ENCODE results near the gene UVRAG.

Gene UVRAG

GRCh38 chr11:76013526-76013925, 198.5 kb downstream of the UVRAG start:
- DNase-seq (ENCODE audit: low read depth) = no peak
- TF ChIP-seq CTCF (IDR thresholded peaks at IDR 0.05; ENCODE audit: control insufficient read depth, extremely low read depth, insufficient read depth) = no peak
- H3K4me3 ChIP-seq (ENCODE audit: low read depth, low read length) = no peak overlapping the region

GRCh38 chr11:76023236-76024068, 208.4 kb downstream of the UVRAG start:
- DNase-seq (ENCODE audit: low read depth) = no peak
- no peak for TF ChIP-seq CTCF (IDR thresholded peaks at IDR 0.05; ENCODE audit: control insufficient read depth, extremely low read depth, insufficient read depth)
- no peak overlapping the region for H3K4me3 ChIP-seq (ENCODE audit: low read depth, low read length)

GRCh38 chr11:76025068-76025467, 210.1 kb downstream of the UVRAG start:
- DNase-seq (ENCODE audit: low read depth) = no peak
- H3K4me3 ChIP-seq (ENCODE audit: low read depth, low read length) = no peak overlapping the region
- TF ChIP-seq CTCF (IDR thresholded peaks at IDR 0.05; ENCODE audit: control insufficient read depth, extremely low read depth, insufficient read depth) = no peak

- no peak overlapping the region for H3K4me3 ChIP-seq (ENCODE audit: low read depth, low read length)
- no peak for TF ChIP-seq CTCF (IDR thresholded peaks at IDR 0.05; ENCODE audit: control insufficient read depth, extremely low read depth, insufficient read depth)
- DNase-seq (ENCODE audit: low read depth) = no peak
These were observed 210.8 kb downstream of the UVRAG start for GRCh38 chr11:76025817-76026216.

- H3K4me3 ChIP-seq (ENCODE audit: low read depth, low read length) = no peak overlapping the region
- no peak for TF ChIP-seq CTCF (IDR thresholded peaks at IDR 0.05; ENCODE audit: control insufficient read depth, extremely low read depth, insufficient read depth)
- peak; percentile 75 for DNase-seq (ENCODE audit: low read depth)
These were observed 211.3 kb downstream of the UVRAG start for GRCh38 chr11:76026281-76026680.

- TF ChIP-seq CTCF (IDR thresholded peaks at IDR 0.05; ENCODE audit: control insufficient read depth, extremely low read depth, insufficient read depth) = no peak
- no peak overlapping the region for H3K4me3 ChIP-seq (ENCODE audit: low read depth, low read length)
- no peak for DNase-seq (ENCODE audit: low read depth)
These were observed 211.9 kb downstream of the UVRAG start for GRCh38 chr11:76026862-76027261.

- H3K4me3 ChIP-seq (ENCODE audit: low read depth, low read length) = no peak overlapping the region
- no peak for DNase-seq (ENCODE audit: low read depth)
- TF ChIP-seq CTCF (IDR thresholded peaks at IDR 0.05; ENCODE audit: control insufficient read depth, extremely low read depth, insufficient read depth) = no peak
These were observed 215.3 kb downstream of the UVRAG start for GRCh38 chr11:76030286-76030685.

Data from LNCaP clone FGC (cell line).